GM19238 (cell line): ENCODE results near the gene DOP1B.
"Not testable (repeated sequence)": the region's sequence is repeated elsewhere in the genome, so short reads cannot be mapped to it uniquely, and the experiment has no call there.

Source experiments
- DNase-seq: peaks from one replicate; pipeline ENCODE4 v3.0.0; 2011; ENCODE audit warnings: low spot score; ENCODE audit not compliant: insufficient read length

Gene DOP1B, protein sequence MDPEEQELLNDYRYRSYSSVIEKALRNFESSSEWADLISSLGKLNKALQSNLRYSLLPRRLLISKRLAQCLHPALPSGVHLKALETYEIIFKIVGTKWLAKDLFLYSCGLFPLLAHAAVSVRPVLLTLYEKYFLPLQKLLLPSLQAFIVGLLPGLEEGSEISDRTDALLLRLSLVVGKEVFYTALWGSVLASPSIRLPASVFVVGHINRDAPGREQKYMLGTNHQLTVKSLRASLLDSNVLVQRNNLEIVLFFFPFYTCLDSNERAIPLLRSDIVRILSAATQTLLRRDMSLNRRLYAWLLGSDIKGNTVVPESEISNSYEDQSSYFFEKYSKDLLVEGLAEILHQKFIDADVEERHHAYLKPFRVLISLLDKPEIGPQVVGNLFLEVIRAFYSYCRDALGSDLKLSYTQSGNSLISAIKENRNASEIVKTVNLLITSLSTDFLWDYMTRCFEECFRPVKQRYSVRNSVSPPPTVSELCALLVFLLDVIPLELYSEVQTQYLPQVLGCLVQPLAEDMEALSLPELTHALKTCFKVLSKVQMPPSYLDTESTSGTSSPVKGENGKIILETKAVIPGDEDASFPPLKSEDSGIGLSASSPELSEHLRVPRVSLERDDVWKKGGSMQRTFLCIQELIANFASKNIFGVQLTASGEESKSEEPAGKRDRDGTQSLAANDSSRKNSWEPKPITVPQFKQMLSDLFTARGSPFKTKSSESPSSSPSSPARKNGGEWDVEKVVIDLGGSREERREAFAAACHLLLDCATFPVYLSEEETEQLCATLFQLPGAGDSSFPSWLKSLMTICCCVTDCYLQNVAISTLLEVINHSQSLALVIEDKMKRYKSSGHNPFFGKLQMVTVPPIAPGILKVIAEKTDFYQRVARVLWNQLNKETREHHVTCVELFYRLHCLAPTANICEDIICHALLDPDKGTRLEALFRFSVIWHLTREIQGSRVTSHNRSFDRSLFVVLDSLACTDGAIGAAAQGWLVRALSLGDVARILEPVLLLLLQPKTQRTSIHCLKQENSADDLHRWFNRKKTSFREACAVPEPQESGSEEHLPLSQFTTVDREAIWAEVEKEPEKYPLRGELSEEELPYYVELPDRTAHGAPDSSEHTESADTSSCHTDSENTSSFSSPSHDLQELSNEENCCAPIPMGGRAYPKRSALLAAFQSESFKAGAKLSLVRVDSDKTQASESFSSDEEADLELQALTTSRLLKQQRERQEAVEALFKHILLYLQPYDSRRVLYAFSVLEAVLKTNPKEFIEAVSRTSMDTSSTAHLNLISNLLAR (N-terminal part only)

GRCh38 chr21:36156815-36157670, at the start of gene DOP1B:
Gene DOP1B, plus strand, starts transcription at chr21:36156824. Its CDS starts 7,910 bp downstream, at chr21:36164734.
- no peak for DNase-seq

DNA sequence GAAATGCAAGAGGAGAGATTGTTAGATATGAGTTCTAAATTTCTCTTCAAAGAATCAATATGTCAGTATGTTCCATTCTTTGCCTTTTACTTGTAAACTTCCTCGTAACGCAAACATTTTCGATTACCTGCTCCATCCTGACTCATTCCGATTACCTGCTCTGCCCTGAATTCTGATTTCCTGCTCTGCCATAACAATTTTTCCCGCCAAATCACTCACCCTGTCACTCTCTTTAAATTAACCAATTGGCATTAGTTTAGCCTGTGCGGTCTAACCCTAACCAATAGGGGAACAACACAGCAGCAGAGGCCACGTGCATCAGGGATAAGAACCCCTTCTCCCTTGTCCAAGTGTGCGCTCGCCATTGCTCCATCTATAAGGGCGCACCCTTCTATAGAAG, 46.8 kb upstream of the DOP1B start:
- no peak for DNase-seq

- DNase-seq, result no peak
Observed at GRCh38 chr21:36111238-36111637, 45.4 kb upstream of the DOP1B start.

DNA sequence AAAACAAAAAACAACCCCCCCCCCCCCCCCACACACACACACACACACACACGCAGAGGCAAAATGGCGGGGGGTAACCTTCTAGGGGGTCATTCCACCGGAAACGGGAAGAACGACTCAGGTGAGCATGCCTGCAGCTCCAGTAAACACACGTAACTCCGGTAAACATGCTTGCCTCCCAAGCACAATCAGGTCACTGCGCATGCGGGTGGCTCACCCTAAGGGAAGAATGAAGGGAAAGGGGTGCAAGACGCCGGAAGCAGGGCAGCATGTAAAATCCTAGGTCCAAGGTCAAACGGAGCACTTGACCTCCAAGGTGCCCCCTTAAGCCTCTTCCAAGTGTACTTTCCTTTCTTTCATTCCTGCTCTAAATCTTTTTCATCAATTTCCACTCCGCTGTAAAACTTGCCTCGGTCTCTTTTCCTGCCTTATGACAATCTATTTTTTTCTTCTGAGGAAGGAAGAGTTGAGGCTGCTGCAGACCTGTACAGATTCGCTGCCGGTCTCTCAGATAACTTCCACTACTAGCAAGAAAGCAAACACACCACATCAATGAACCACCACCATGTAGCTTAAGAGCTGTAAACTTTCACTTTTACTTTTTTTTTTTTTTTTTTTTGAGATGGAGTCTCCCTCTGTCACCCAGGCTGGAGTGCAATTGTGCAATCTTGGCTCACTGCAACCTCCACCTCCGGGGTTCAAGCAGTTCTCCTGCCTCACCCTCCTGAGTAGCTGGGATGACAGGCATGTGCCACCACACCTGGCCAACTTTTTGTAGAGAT, 42.8 kb upstream of the DOP1B start:
- no peak for DNase-seq

DNA sequence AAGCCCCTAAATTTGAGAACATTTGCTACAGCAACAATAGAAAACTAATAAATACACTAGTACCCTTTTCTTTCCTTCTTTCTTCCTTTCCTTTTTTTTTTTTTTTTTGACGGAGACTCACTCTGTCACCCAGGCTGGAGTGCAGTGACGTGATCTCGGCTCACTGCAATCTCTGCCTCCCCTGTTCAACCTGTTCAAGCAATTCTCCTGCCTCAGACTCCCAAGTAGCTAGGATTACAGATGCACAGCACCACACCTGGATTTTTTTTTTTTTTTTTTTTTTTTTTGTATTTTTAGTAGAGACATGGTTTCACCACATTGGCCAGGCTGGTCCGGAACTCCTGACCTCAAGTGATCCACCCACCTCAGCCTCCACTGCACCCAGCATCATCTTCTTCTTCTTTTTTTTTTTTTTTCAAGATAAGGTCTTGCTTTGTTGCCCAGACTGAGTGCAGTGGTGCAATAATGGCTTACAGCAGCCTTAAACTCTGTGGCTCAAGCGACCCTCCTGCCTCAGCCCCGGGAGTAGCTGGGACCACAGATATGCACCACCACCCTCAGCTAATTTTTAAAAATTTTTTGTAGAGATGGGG, 41.4 kb upstream of the DOP1B start:
- DNase-seq, result no peak

DNA sequence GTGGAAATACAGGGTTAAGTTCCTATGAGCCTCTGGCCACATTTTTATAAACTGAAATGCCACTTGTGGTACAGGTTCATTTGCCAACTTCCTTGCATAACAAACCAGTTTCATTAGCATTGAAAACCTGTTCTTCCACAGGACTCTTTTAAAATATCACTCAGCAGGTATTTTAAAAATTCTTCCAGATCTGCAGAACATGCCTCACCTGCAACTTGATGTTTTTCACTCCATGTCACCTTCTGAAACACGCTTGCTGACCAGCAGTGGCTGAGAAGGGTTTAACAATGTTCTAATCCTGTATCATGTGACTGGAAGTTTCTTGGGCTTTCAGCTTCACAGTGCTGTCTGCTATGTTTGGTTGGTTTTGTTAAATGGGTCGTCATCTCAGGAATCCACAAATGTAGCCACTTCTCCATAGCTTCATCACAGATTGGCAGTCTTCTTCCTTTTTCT, 39.3 kb upstream of the DOP1B start:
- DNase-seq, result no peak

DNA sequence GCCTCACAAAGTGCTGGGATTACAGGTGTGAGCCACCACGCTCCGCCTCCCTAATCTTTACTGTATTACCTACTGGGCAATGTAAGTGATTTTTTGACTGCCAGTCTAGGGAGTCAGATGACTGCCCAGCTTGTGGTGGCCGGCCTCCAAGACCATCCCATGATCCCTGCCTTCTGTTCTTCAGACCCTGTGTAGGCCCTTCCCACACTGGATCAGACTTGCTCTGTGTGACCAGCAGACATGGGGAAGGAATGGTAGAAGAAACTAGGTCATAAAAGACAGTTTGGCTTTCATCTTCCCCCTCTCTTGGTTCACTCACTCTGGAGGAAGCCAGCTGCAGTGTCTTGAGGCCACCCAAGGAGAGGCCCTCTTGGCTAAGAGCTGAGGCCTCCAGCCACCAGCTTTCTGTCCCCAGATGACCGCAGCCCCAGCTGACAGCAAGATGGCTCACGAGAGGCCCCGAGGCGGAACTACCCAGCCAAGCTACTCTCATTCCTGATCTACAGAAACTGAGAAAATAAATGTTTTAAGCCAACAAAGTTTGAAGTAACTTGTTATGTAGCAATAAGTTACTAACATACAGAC, 36.2 kb upstream of the DOP1B start:
- DNase-seq, result no peak

GRCh38 chr21:36122977-36123376, 33.6 kb upstream of the DOP1B start:
- no peak for DNase-seq

GRCh38 chr21:36124395-36124794, 32.2 kb upstream of the DOP1B start:
- DNase-seq, result no peak

- DNase-seq, result no peak
Observed at GRCh38 chr21:36125512-36126207, 31.0 kb upstream of the DOP1B start.

GRCh38 chr21:36126208-36126565, 30.4 kb upstream of the DOP1B start:
- DNase-seq, result no peak

- DNase-seq, result no peak
Observed at GRCh38 chr21:36126621-36127110, 30.0 kb upstream of the DOP1B start.

- DNase-seq, result no peak
Observed at GRCh38 chr21:36127250-36127904, 29.2 kb upstream of the DOP1B start.

DNA sequence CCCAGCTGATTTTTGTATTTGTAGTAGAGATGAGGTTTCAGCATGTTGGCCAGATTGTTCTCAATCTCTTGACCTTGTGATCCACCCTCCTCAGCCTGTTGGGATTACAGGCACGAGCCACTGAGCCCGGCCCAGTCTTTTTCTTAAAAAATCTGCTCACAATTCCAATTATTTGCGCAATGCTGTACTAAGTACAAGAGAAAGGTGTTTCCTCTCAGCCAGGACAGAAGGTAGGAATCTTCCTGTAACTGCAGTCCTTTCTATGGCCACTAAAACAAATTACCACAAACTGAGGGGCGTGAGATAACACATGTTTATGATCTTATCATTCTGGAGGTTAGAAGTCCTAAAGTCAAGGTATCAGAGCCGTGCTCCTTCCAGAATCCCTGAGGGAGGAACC, 28.6 kb upstream of the DOP1B start:
- DNase-seq, result no peak

- no peak for DNase-seq
Observed at GRCh38 chr21:36129219-36129618, 27.4 kb upstream of the DOP1B start.

DNA sequence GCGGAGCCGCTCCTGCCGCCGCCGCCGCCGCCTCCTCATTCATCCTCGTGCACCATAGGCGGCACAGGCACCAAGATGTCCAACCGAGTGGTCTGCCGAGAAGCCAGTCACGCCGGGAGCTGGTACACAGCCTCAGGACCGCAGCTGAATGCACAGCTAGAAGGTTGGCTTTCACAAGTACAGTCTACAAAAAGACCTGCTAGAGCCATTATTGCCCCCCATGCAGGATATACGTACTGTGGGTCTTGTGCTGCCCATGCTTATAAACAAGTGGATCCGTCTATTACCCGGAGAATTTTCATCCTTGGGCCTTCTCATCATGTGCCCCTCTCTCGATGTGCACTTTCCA, 26.2 kb upstream of the DOP1B start:
- not testable (repeated sequence) for DNase-seq

GRCh38 chr21:36130839-36131238, 25.8 kb upstream of the DOP1B start:
- not testable (repeated sequence) for DNase-seq

DNA sequence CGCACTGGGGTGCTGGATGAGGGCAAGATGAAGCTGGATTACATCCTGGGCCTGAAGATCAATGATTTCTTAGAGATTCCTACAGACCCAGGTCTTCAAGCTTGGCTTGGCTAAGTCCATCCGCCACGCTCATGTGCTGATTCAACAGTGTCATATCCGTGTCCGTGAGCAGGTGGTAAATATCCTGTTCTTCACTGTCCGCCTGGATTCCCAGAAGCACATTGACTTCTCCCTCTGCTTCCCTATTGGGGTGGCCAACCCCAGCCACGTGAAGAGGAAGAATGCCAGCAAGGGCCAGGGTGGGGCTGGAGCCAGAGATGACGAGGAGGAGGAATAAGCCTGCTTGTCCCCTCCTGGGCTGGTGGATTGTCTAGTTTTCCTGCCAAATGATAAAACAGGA, 23.9 kb upstream of the DOP1B start:
- no peak for DNase-seq
